OCI-LY7 (cell line): ENCODE data around the gene NTM. TPM values are rescaled to one million over a fixed set of nuclear protein-coding genes. Genes with fewer than 3 reads are reported as not detected.

Experiments
- BruUV-seq: library from RNA; stranded (reverse); fragments of 400-500 nt; replicated peaks from 2 replicates; lab custom pipeline; 2021; lab: Mats Ljungman, UMichigan
- CTCF ChIA-PET: fragments of 300-600 bp; sonication (Branson Sonifier 250); formaldehyde crosslinking; loops from one replicate; lab custom pipeline; 2022; ENCODE audit warnings: antibody characterized with exemption; ENCODE audit not compliant: unreplicated experiment; lab: Charles Lee
- POLR2A ChIA-PET: fragments of 300-600 bp; sonication (Branson Sonifier 250); formaldehyde crosslinking; loops from one replicate; lab custom pipeline; 2022; ENCODE audit warnings: antibody characterized with exemption; lab: Charles Lee
- DNase-seq: peaks from one replicate; pipeline ENCODE4 v3.0.0-alpha.2; 2015; ENCODE audit warnings: low spot score
- H2AFZ ChIP-seq: fragments of 200-600 bp; sonication (generic), shearing (Covaris generic); 2 replicates; pipeline ENCODE4 v1.6.1; 2014; ENCODE audit warnings: mild to moderate bottlenecking, antibody characterized with exemption, low read length, moderate library complexity
- H3K27ac ChIP-seq: fragments of 200-600 bp; sonication (generic); 2 replicates; pipeline ENCODE4 v1.5.1; 2014; ENCODE audit warnings: mixed run types, low read depth, mild to moderate bottlenecking, moderate library complexity, low read length, inconsistent platforms; ENCODE audit not compliant: poor library complexity, severe bottlenecking
- H3K36me3 ChIP-seq: fragments of 200-600 bp; sonication (generic); 2 replicates; pipeline ENCODE4 v1.6.1; 2014; ENCODE audit warnings: mild to moderate bottlenecking, antibody characterized with exemption, low read length, moderate library complexity, mixed read lengths; ENCODE audit not compliant: insufficient read depth
- H3K4me1 ChIP-seq: fragments of 200-600 bp; sonication (generic); 2 replicates; pipeline ENCODE4 v1.5.1; 2014; ENCODE audit warnings: mild to moderate bottlenecking, low read length; ENCODE audit not compliant: insufficient read depth, poor library complexity, severe bottlenecking
- H3K4me2 ChIP-seq: fragments of 200-600 bp; sonication (generic); 2 replicates; pipeline ENCODE4 v1.6.1; 2014; ENCODE audit warnings: mild to moderate bottlenecking, low read length
- H3K4me3 ChIP-seq: fragments of 200-600 bp; sonication (generic); 2 replicates; pipeline ENCODE4 v1.5.1; 2014; ENCODE audit warnings: mild to moderate bottlenecking, low read depth, low read length; ENCODE audit not compliant: poor library complexity, severe bottlenecking
- H3K79me2 ChIP-seq: fragments of 200-600 bp; sonication (generic); 2 replicates; pipeline ENCODE4 v1.6.1; 2016; ENCODE audit warnings: low read depth, mild to moderate bottlenecking, low read length, moderate library complexity, mixed read lengths; ENCODE audit not compliant: insufficient read depth
- H3K9me2 ChIP-seq: fragments of 200-600 bp; sonication (generic); 2 replicates; pipeline ENCODE4 v1.6.1; 2016; ENCODE audit warnings: mild to moderate bottlenecking, low read length, mixed read lengths; ENCODE audit not compliant: insufficient read depth
- H3K9me3 ChIP-seq: fragments of 200-600 bp; sonication (generic); 2 replicates; pipeline ENCODE4 v1.6.1; 2014; ENCODE audit warnings: mild to moderate bottlenecking, mixed run types, low read length, mixed read lengths
- H4K20me1 ChIP-seq: fragments of 200-600 bp; sonication (generic); 2 replicates; pipeline ENCODE4 v1.6.1; 2014; ENCODE audit warnings: mild to moderate bottlenecking, antibody characterized with exemption, low read length, moderate library complexity, mixed read lengths; ENCODE audit not compliant: insufficient read depth
- EZH2phosphoT487 ChIP-seq: fragments of 200-600 bp; sonication (generic); IDR thresholded peaks from 2 replicates; pipeline ENCODE4 v1.6.1; 2018; ENCODE audit warnings: low read depth, borderline replicate concordance, mild to moderate bottlenecking, mixed run types, antibody characterized with exemption, low read length, moderate library complexity, mixed read lengths
- intact Hi-C: fragments of 100-400 bp; cut with micrococcal nuclease; formaldehyde crosslinking; loops from one replicate; pipeline ENCODE4 v1.10.0; 2022; ENCODE audit not compliant: unreplicated experiment
- total RNA-seq, 2 experiments: library from RNA; depleted of rRNA in 1 of 2; stranded (reverse); fragments of >200 nt in 1 of 2; shearing (Covaris generic) in 1 of 2; gene quantifications; 2 replicates each; pipeline ENCODE4 v1.2.3, GENCODE V29; 2014 to 2022
- TF ChIP-seq, protein P1 (sequence below): fragments of 200-600 bp; sonication (generic); conservative IDR thresholded peaks from 2 replicates; pipeline ENCODE4 v1.5.1; 2014; ENCODE audit warnings: mild to moderate bottlenecking, antibody characterized with exemption, low read length, moderate library complexity, mixed read lengths

The NTM gene
- total RNA-seq, 2 experiments from 2014 or later: not detected

GRCh38 chr11:131511794-131512193 is 141.4 kb downstream of the NTM start:
- ChIA-PET CTCF (no interaction called here), POLR2A (no interaction called here)
- DNase-seq: peak; percentile 48

DNA sequence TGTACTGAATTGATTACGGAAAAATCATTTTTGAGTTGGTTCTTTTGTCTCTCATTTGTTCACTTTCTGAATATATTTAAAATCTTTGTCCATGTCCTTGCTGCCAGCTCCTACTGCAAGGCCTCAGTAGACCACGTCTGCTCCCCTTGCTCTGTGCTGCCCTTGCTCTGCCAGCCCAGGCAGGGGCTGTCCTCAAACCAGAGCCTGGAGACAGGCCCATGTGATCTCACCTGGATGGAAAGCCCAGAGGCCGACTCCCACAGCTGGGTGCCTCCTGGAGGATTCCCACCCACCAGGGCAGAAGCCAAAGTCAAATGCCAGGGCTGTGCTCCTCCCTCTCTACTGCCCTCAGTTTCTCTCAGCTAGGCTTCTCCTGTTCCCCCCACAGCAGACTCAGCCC is 141.8 kb downstream of the NTM start:
- TF ChIP-seq, protein P1, sequence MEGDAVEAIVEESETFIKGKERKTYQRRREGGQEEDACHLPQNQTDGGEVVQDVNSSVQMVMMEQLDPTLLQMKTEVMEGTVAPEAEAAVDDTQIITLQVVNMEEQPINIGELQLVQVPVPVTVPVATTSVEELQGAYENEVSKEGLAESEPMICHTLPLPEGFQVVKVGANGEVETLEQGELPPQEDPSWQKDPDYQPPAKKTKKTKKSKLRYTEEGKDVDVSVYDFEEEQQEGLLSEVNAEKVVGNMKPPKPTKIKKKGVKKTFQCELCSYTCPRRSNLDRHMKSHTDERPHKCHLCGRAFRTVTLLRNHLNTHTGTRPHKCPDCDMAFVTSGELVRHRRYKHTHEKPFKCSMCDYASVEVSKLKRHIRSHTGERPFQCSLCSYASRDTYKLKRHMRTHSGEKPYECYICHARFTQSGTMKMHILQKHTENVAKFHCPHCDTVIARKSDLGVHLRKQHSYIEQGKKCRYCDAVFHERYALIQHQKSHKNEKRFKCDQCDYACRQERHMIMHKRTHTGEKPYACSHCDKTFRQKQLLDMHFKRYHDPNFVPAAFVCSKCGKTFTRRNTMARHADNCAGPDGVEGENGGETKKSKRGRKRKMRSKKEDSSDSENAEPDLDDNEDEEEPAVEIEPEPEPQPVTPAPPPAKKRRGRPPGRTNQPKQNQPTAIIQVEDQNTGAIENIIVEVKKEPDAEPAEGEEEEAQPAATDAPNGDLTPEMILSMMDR: no peak
- TF ChIP-seq EZH2phosphoT487: no peak
- H3K4me1 ChIP-seq: no peaks in the 10 kb centered on the region
- ChIA-PET CTCF (no interaction called here), POLR2A (no interaction called here)
- no peaks in the 10 kb centered on the region for H3K9me2 ChIP-seq
- no peaks in the 10 kb centered on the region for H3K79me2 ChIP-seq
- intact Hi-C loops: loop anchor here (5.0 kb wide), 1 partner anchor 105 kb away; no protein-coding TSS in a partner anchor
- no peak overlapping the region for H3K4me3 ChIP-seq
- no peaks in the 10 kb centered on the region for H3K36me3 ChIP-seq
- H3K27ac ChIP-seq: no peak overlapping the region
- no peak for DNase-seq
- H3K9me3 ChIP-seq: no peaks in the 10 kb centered on the region
- H4K20me1 ChIP-seq: no peaks in the 10 kb centered on the region
- BruUV-seq: no TSS peak
- H2AFZ ChIP-seq: no peak overlapping the region
- H3K4me2 ChIP-seq: no peak overlapping the region

More at GRCh38 chr11:131511794-131512193, 141.4 kb downstream of the NTM start:
- H3K27ac ChIP-seq: no peak overlapping the region
- no peak overlapping the region for H3K4me3 ChIP-seq
- H3K4me1 ChIP-seq: no peaks in the 10 kb centered on the region
- H3K79me2 ChIP-seq: no peaks in the 10 kb centered on the region
- intact Hi-C loops: loop anchor here (1.0 to 5.0 kb wide), 2 partner anchors 104 to 447 kb away; no protein-coding TSS in a partner anchor
- H3K9me2 ChIP-seq: no peaks in the 10 kb centered on the region
- no peak overlapping the region for H3K4me2 ChIP-seq
- TF ChIP-seq, protein P1: peak; percentile 80
- no peak for TF ChIP-seq EZH2phosphoT487
- no peaks in the 10 kb centered on the region for H4K20me1 ChIP-seq
- no peaks in the 10 kb centered on the region for H3K9me3 ChIP-seq
- H3K36me3 ChIP-seq: no peaks in the 10 kb centered on the region
- H2AFZ ChIP-seq: no peak overlapping the region
- no TSS peak for BruUV-seq

DNA sequence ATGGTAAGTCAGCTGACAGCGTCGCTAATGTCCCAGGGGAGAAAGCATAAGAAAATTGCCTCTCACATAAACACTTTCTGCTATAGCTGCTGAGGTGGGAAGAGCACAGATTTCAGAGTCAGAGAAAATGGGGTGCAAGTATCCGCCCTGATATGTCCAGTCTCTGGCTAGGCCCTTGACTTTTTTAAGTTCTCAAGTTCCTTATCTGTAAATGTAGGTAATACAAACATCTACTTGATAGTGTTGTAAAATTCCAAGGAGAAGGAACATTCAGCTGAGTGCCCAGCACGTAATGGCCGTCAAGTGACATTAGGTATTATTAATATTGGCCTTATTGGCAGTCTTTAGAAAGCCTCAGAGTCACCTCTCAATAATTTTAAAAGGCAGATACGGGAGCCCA is 143.6 kb downstream of the NTM start:
- POLR2A ChIA-PET: no interaction called here
- no peak for DNase-seq
- Histone ChIP-seq H3K4me3 (no peak overlapping the region), H2AFZ (no peak overlapping the region), H3K9me2 (no peaks in the 10 kb centered on the region), H3K79me2 (no peaks in the 10 kb centered on the region), H3K9me3 (no peaks in the 10 kb centered on the region), H4K20me1 (no peaks in the 10 kb centered on the region), H3K27ac (no peak overlapping the region), H3K4me2 (no peak overlapping the region), H3K4me1 (no peaks in the 10 kb centered on the region), H3K36me3 (no peaks in the 10 kb centered on the region)
- CTCF ChIA-PET: no interaction called here
- intact Hi-C loops: loop anchor here (5.0 kb wide), 1 partner anchor 107 kb away; no protein-coding TSS in a partner anchor
- BruUV-seq: no TSS peak
- TF ChIP-seq, protein P1: no peak
- TF ChIP-seq EZH2phosphoT487: no peak
